GM19239 (cell line): ENCODE measurements around the gene VDAC2.
A peak's percentile ranks its signal among the peaks of the same experiment; 100 is the strongest.

Source experiments
- DNase-seq: peaks from one replicate; pipeline ENCODE4 v3.0.0; 2011; ENCODE audit warnings: low spot score; ENCODE audit not compliant: insufficient read length
- FAIRE-seq: peaks from 2 replicates; lab custom pipeline; 2011; peaks lifted over from hg19 to GRCh38; lab: Jason Lieb, UNC

Gene VDAC2

GRCh38 chr10:75226656-75227055 is 16.1 kb downstream of the VDAC2 start:
- FAIRE-seq (no peak), DNase-seq (no peak)

- DNase-seq (no peak), FAIRE-seq (no peak)
These were observed 17.7 kb downstream of the VDAC2 start for GRCh38 chr10:75228278-75228677.

GRCh38 chr10:75228834-75229233 is 18.2 kb downstream of the VDAC2 start:
- DNase-seq = no peak
- no peak for FAIRE-seq

DNA sequence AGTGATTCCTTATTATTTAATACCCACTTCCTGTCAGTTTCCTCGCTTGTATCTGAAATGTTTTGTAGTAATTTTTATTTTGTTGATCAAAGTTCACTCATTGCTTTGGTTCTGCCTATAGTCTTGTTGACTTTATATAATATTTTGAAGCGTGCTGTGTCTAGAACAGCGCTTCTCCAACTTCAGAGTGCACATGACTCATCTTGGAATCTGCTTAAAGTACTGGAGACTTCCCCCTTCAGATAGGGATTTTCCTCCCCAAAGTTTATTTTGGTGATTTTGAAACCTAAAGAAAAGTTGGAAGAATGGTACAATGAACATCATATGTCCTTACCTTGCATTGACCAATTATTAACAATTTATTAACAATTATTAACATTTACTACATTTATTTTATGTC is 19.4 kb downstream of the VDAC2 start:
- FAIRE-seq (no peak), DNase-seq (no peak)

DNA sequence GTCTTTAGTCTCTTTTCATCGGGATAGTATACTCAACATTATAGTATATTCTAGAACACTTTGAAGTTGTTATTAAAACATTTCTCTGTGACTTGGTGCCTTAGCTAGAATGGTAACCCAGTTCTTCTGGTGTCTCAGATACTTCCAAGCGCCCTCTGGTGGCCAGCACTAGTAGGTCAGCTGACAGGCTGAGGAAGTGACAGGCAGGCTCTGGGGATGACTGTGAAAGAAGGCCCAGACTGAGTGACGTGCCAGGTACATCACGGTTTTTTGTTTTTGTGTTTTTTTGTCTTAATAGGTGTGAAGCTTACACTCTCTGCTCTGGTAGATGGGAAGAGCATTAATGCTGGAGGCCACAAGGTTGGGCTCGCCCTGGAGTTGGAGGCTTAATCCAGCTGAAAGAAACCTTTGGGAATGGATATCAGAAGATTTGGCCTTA is 20.0 kb downstream of the VDAC2 start:
- DNase-seq (peak; percentile 74), FAIRE-seq (peak; percentile 93)

- no peak for FAIRE-seq
- DNase-seq = no peak
These were observed 21.3 kb downstream of the VDAC2 start for GRCh38 chr10:75231672-75232581.

DNA sequence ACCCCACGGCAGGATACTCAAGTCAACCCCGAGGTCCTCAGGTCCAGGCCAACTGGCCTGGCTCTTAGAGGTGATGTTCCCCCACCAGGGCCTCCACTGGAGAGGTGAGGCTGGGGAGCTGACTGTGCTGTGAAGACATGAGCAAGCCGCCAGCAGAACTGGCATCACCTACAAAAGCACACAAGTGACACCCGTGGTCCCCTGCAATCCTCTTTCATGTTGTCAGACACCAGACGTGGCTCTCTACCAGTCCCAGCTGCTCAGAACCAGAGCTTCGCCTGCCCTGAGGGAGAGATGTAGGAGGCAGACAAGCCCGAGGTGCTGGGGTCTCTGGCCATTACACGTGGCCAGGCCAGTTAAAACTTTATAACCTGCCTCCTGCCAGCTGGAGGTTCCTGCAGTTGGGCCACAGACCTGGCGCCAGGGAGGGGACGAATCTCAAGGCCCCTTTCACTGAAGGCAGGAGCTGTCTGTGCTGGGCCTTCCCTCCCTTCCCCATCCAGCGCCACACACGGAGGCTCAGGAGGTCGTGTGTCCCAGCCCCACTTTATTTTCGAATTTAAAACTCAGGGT is 22.9 kb downstream of the VDAC2 start:
- FAIRE-seq = no peak
- no peak for DNase-seq

DNA sequence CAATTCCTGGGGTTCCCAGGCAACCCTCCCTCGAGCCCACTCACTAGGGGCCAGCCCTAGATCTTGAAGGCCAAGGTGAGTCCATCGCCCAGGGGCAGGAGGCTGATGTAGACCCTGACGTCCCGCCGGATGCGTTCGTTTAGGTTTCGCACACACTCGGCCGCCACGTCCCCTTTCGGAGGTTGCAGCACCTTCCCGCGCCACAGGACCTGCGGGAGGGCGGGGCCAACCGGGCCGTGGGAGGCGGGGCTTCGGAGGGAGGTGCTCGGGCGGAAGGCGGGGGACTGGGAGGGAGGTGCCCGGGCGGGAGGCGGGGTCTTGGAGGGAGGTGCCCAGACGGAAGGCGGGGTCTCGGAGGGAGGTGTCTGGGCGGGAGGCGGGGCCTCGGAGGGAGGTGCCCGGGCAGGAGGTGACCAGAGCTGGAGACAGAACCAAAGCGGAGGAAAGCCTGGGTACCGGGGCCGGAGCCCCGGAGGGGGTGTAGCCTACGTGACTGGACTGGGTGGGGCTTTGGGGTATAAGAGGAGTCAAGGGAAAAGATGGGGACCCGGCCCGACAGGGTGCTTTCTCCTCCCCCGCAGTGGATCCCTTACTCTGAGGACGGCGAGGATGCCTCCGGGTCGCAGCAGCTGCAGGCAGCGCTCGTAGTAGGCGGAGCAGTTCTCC is 23.6 kb downstream of the VDAC2 start:
- FAIRE-seq (peak; percentile 85), DNase-seq (peak; percentile 84)

DNA sequence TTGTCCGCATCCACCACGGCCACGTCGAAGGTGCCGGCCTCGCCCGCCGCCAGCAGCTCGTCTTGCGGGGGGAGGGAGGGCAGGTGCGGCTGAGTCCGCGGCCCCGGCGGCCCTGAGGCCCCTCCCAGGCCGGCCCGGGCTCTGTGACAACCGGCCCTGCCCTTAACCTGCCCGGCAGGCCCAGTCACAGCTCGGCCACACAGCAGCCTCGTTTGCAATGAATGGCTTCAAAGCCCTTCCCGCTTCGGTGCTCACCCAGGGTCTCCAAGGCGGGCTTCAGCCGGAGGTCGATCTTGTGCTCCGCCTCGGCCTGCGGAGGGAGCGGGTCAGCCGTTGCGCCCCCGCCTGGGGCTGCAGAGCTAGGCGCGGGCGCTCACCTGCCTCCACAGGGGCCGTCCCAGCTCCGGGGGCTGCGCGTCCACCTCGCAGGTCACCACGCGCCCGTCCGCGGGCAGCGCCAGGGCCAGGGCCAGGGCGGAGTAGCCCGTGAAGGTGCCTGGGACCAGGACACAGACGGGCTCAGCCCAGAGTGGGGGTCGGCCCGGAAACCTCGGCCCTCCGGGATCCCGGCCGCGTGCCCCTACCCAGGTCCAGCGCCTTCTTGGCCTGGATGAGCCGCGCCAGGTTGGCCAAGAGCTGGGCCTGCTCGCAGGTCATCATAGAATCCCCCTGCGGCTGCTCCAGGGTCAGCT is 24.2 kb downstream of the VDAC2 start:
- DNase-seq = no peak
- no peak for FAIRE-seq

DNA sequence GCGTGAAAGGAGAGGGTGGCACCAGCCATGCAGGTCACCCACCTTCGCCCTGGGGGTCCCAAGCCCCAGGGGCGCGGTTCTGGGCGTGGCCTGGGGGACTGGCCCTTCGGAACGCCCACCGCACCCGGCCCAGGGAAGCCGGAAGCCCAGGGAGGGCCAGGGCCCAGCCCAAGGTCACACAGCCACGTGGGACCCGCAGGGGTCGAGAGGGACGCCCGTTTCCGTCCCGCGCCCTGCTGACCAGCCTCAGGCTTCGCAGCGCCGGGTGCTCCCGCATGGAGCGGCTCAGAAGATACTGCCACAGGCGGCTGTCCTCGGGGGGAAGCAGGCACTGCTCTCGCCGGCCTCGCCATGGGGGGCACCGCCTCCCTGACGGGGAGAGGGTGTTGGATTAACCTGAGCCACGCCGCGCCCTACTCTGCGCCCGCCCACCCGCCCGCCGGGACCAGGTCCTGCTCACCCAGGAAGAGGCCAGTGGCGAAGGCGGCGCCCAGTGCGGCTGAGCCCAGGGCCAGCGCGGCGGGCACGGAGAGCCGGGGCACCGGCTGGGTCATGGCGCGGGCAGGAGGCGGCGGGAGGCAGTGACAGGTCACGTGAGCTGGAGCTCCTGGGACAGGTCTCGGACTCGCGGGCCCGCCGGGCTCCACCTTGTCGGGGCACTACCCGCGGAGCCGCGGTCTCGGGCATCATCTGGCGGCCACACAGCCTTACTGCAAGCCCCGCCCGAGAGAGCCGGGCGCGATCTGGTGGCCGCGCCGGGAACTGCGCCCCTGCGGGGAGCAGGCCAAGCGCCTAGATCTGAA is 25.0 kb downstream of the VDAC2 start, which contains the start of gene COMTD1:
TSS of gene COMTD1 (minus strand) at position 583 of the 803 bp plus-strand sequence. CDS start at position 554, 29 bp downstream.
- DNase-seq (peak; percentile 90), FAIRE-seq (peak; percentile 92)

DNA sequence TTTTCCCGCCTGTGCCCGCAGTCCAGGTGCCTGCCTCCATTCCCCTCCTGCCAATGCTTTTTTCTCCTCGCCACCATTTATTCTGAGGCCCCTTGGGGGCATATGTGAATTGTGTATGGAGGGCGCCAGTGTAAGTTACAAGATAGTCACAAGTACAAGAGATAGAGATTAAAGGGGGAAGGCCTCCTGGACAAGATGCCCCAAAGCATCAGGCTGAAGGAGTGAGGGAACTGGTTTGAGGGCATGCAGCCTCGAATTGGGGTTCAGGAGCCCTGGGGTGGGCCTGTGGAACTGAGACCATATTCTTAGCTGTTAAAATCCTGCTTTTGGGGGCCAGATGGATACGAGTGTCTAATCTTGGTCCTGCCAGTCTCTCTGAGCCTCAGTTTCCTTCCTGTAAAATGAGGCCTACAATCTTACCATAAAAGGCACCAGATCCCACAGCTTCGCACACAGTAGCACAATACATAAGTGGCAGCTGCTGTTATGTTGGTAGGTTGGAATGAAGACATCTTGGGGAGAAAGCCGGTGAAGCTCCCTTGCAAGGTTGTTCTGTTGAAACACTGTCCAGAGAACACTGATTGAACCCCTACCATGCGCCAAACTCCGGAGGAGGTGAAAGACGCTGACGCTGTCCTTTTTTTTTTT is 25.7 kb downstream of the VDAC2 start:
- no peak for DNase-seq
- FAIRE-seq = no peak

- FAIRE-seq (no peak), DNase-seq (no peak)
These were observed 27.8 kb downstream of the VDAC2 start for GRCh38 chr10:75238182-75239095.

DNA sequence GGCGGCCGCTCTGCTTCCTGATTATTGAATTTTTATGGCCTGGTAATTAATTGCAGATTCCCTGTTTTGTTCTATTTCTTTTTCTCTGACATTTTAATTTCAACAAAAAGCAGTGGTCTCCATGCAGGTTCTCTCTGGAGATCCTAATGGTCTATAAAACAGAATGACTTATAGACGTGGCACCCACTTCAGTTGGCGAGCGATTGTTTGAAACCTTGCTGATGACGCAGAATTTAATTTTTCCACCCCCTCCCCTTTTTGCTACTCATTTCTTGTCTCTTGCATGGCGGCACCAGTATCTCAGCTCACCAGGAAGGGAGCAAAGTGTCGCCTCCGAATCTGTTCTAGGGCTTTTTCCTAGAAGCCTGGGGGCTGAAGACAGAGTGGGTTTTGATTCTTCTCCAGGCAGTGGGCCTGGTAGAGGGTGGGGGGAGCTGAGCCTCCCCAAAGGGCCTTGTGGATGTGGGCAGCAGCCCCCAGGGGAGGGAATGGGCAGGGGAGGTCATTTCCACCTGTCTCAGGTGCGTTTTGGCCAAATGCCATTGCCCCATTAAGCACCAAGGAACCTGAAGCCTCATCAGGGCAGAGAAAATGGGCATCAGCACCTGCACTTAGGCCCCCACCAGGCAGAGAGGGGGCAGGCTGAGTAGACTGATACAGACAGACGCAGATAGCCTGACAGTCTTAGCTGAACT is 28.6 kb downstream of the VDAC2 start:
- FAIRE-seq (no peak), DNase-seq (no peak)

DNA sequence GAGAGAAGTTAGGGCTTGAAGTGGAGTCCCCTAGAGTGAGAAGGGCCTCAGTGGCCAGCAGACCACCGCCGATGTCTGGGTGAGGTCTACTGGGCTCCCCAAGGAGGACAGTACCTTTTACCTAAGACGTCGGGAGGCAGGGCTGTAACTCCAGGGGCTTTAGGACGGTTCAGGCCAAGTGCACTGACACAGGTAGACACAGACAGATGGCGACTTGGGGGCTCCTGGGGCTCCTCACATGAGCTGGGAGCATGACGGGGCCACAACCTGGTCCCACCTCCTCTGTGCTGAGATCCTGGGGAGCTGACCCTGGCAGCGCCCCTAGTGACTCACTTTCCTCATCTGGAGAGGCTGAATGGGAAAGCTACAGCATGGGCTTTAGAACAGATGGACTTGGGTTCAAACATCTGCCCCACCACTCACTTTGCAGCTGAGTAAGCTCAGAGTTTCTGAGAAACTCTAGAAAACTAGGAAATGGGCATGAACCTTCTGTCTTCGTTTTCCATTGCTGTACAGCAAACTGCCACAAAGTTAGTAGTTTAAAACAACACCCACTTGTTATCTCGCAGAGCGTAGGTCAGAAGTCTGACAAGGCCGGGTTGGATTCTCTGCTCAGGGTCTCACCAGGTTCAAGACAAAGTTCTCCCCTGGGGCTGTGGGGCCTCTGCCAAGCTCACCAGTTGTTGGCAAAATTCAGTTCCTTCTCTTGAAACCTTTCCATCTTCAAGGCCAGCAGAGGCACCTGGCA is 29.9 kb downstream of the VDAC2 start:
- no peak for FAIRE-seq
- no peak for DNase-seq

- DNase-seq = no peak
- no peak for FAIRE-seq
These were observed 32.8 kb downstream of the VDAC2 start for GRCh38 chr10:75243426-75243825.

DNA sequence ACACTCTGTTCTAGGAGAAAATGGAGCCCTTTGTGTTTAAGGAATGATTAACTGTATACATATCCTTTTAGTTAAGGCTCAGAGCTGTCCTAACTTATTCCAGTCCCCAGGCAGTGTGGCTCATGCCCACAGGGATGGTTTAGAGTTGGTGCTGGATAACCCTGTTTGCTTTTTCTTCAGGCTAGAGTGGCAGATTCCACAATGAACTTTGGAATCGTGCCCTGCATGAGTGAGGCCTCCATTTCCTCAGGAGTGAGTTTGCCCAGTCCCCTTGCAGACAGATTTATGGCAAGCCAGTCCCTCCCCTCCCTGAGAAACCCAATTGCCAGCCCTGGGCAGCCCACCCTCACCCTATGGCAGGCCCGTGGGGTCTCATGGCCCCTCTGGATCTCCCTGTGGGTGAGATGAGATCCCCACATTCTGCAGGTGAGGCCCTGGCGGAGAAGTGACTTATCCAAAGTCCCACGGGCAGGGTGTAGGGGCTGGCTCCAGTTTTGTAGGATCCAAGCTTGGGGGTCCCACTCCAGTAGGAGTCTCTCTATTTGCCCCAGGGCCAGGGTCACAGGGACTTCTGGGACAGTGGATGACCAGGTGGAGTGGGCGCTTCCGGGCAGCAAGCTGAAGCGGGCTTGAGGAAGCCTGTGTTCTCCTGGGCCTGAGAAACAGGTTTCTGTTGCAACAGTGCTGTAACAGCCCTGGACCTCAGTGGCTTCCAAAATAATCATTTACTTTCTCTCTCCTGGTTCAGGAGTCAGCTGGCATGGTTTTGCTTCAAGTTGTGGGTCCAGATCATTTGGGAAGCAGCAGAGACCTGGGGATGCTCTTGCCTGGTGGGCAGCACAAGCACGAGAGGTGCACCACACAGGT is 34.1 kb downstream of the VDAC2 start:
- DNase-seq (no peak), FAIRE-seq (no peak)
